CD4-positive, alpha-beta memory T cell (primary cell): ENCODE data around the gene SIPA1L3. TPM values are rescaled to one million over a fixed set of nuclear protein-coding genes. Genes with fewer than 3 reads are reported as not detected.
A peak's percentile ranks its signal among the peaks of the same experiment; 100 is the strongest.

Experiments used
- CTCF ChIA-PET: fragments of 350-600 bp; sonication (Branson Sonifier 250); formaldehyde crosslinking; loops from one replicate; lab custom pipeline; 2021; ENCODE audit warnings: inconsistent platforms; ENCODE audit not compliant: partially characterized antibody; lab: Charles Lee
- POLR2A ChIA-PET: fragments of 350-600 bp; sonication (Branson Sonifier 250); formaldehyde crosslinking; loops from one replicate; lab custom pipeline; 2021; ENCODE audit not compliant: partially characterized antibody; lab: Charles Lee
- DNase-seq, 5 donors: peaks; one replicate each; pipeline versions ENCODE4 v3.0.0 to v3.0.0-alpha.2; 2020 to 2022; ENCODE audit warnings: mixed read lengths in 1 of 5
- H3K27ac ChIP-seq: one replicate; pipeline ENCODE4 v1.7.0; 2013; ENCODE audit warnings: low read depth, low read length
- H3K27me3 ChIP-seq: 2 replicates; pipeline ENCODE4 v1.7.0; 2013; ENCODE audit warnings: mild to moderate bottlenecking, low read length, moderate library complexity; ENCODE audit not compliant: insufficient read depth
- H3K36me3 ChIP-seq: 2 replicates; pipeline ENCODE4 v1.7.0; 2013; ENCODE audit warnings: mild to moderate bottlenecking, low read length, moderate library complexity; ENCODE audit not compliant: insufficient read depth
- H3K4me1 ChIP-seq: 2 replicates; pipeline ENCODE4 v1.7.0; 2013; ENCODE audit warnings: mild to moderate bottlenecking, low read length, moderate library complexity; ENCODE audit not compliant: insufficient read depth
- H3K4me3 ChIP-seq, 2 donors: one replicate each; pipeline ENCODE4 v1.7.0; 2013; ENCODE audit warnings: low read length in 2 of 2, mild to moderate bottlenecking in 1 of 2
- H3K9me3 ChIP-seq, 2 donors: one replicate each; pipeline ENCODE4 v1.7.0; 2013; ENCODE audit warnings: low read length in 2 of 2, control low read depth in 1 of 2; ENCODE audit not compliant: control insufficient read depth in 1 of 2
- H3K27ac Mint-ChIP-seq, 7 donors: one replicate each; pipeline ENCODE4 v1.8.0; 2020 to 2021; ENCODE audit warnings: mixed read lengths in 7 of 7, mild to moderate bottlenecking in 6 of 7, inconsistent platforms in 3 of 7, moderate library complexity in 3 of 7
- H3K27me3 Mint-ChIP-seq, 2 donors: one replicate each; pipeline ENCODE4 v1.8.0; 2020 to 2021; ENCODE audit warnings: mixed read lengths in 2 of 2
- H3K36me3 Mint-ChIP-seq, 2 donors: one replicate each; pipeline ENCODE4 v1.8.0; 2020 to 2021; ENCODE audit warnings: mixed read lengths in 2 of 2, inconsistent platforms in 1 of 2, mild to moderate bottlenecking in 1 of 2
- H3K4me1 Mint-ChIP-seq, 4 donors: one replicate each; pipeline ENCODE4 v1.8.0; 2020 to 2021; ENCODE audit warnings: mixed read lengths in 4 of 4, mild to moderate bottlenecking in 1 of 4
- H3K4me3 Mint-ChIP-seq, 8 donors: one replicate each; pipeline ENCODE4 v1.8.0; 2020 to 2021; ENCODE audit warnings: mixed read lengths in 8 of 8, mild to moderate bottlenecking in 7 of 8, moderate library complexity in 6 of 8, inconsistent platforms in 3 of 8
- H3K9me3 Mint-ChIP-seq, 8 donors: one replicate each; pipeline ENCODE4 v1.8.0; 2020 to 2021; ENCODE audit warnings: mixed read lengths in 8 of 8, mild to moderate bottlenecking in 5 of 8, inconsistent platforms in 3 of 8, moderate library complexity in 1 of 8
- intact Hi-C: fragments of 100-400 bp; cut with micrococcal nuclease; formaldehyde crosslinking; loops from one replicate; pipeline ENCODE4 v1.15.1; 2023
- polyA plus RNA-seq, 2 donors: library from polyadenylated mRNA; unstranded; fragments of 300-500 nt; fragmentation: Illumina TruSeq; gene quantifications; one replicate each; pipeline ENCODE4 v1.2.3, GENCODE V29; 2021
- total RNA-seq, 2 experiments: library from RNA; stranded (reverse); gene quantifications; one replicate each; pipeline ENCODE4 v1.2.3, GENCODE V29; 2021

SIPA1L3 gene
- total and polyA plus RNA-seq, 4 experiments from 2014 or later: 0.39 to 35.0 (median 17.8) TPM

DNA sequence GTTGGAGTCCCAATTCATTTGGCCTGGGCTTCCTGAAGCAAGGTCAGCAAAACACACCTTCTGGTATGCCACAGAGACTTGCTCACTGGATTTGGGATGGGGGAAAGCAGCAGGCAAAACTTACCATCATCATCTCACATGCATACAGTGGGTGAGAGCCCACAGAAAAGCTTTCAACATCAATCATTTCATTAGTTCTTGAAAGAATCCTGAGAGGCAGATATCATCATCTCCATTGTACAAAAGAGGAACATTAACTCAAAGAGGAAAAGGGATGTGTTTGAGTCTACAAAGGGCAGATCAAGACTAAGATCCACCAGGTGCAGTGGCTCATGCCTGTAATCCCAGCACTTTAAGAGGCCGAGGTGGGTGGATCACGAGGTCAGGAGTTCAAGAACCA is 7.0 kb upstream of the SIPA1L3 start:
- CTCF ChIA-PET: interaction anchor here (0.6 to 3.7 kb wide), 8 partner anchors 149 to 1410 kb away, joined by 3 to 15 read pairs (median 4); partner anchors contain the start of gene ZNF566
- H3K27ac ChIP-seq: no peak overlapping the region

GRCh38 chr19:37902668-37903067 is 4.3 kb upstream of the SIPA1L3 start:
- Mint-ChIP-seq H3K36me3 (peaks cover 0 to 3% of the 10 kb centered on the region in 2 donors), H3K27ac (peak overlapping the region in 6 of 7 donors; percentile 23 to 73 (median 33)), H3K4me1 (peaks cover 4 to 12% (median 9%) of the 10 kb centered on the region in 4 donors), H3K9me3 (no peaks in the 10 kb centered on the region), H3K27me3 (no peaks in the 10 kb centered on the region), H3K4me3 (peak overlapping the region in 1 of 8 donors; percentile 74)
- Histone ChIP-seq H3K27ac (no peak overlapping the region), H3K9me3 (no peaks in the 10 kb centered on the region), H3K4me1 (peaks cover 6% of the 10 kb centered on the region), H3K27me3 (no peaks in the 10 kb centered on the region), H3K4me3 (no peak overlapping the region), H3K36me3 (no peaks in the 10 kb centered on the region)
- ChIA-PET CTCF (interaction anchor here (0.6 to 3.7 kb wide), 32 partner anchors 9 to 1423 kb away, joined by 3 to 18 read pairs (median 4); partner anchors contain the start of genes CATSPERG, FAM98C, PSMD8 and SPINT2), POLR2A (interaction anchor here (1.0 kb wide), 1 partner anchor 532 kb away, joined by 3 read pairs; the partner anchor contains the start of gene ZNF527)
- peak; percentile 68 to 75 (median 72) for DNase-seq
- intact Hi-C loops: loop anchor here (1.0 to 10.0 kb wide), 7 partner anchors 147 to 930 kb away; partner anchors contain the start of genes PSMD8, ZNF569 and ZNF570

More for the DNA sequence above, 7.0 kb upstream of the SIPA1L3 start:
- no peak for DNase-seq
- Mint-ChIP-seq H3K27me3 (no peaks in the 10 kb centered on the region), H3K27ac (no peak overlapping the region), H3K36me3 (no peaks in the 10 kb centered on the region), H3K9me3 (no peaks in the 10 kb centered on the region), H3K4me1 (peaks cover 0 to 3% (median 2%) of the 10 kb centered on the region in 4 donors), H3K4me3 (no peak overlapping the region)
- Histone ChIP-seq H3K9me3 (no peaks in the 10 kb centered on the region), H3K36me3 (no peaks in the 10 kb centered on the region), H3K4me3 (no peak overlapping the region), H3K27me3 (no peaks in the 10 kb centered on the region), H3K4me1 (no peaks in the 10 kb centered on the region)
- POLR2A ChIA-PET: no interaction called here
- intact Hi-C loops: loop anchor here (5.0 to 10.0 kb wide), 4 partner anchors 327 to 475 kb away; partner anchors contain the start of genes PSMD8, ZNF569 and ZNF570

DNA sequence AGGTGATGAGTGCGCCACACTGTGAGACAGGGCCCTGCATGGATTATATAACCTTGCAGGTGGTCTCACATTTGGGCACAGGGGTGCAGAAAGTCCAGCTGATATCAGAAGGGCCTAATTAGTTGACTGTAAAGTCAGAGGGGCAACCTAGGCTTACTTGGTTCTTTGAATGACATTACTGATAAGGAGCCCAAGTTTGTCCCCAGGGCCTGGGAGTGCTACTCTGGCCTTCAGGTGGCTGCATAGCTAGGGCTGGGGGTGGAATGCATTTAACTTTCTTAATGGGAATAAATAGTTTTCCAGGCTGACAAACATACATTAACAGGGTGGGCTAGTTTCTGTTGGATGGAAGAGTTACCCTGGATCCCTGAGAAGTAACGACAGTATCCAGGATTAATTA is 3.9 kb upstream of the SIPA1L3 start:
- intact Hi-C loops: loop anchor here (2.0 to 10.0 kb wide), 5 partner anchors 324 to 930 kb away; partner anchors contain the start of genes PSMD8, ZNF569 and ZNF570
- Histone ChIP-seq H3K4me1 (peaks cover 10% of the 10 kb centered on the region), H3K4me3 (no peak overlapping the region), H3K36me3 (no peaks in the 10 kb centered on the region), H3K9me3 (no peaks in the 10 kb centered on the region), H3K27ac (no peak overlapping the region), H3K27me3 (no peaks in the 10 kb centered on the region)
- ChIA-PET POLR2A (interaction anchor here (1.0 kb wide), 1 partner anchor 532 kb away, joined by 3 read pairs; the partner anchor contains the start of gene ZNF527), CTCF (interaction anchor here (0.6 to 3.7 kb wide), 25 partner anchors 9 to 600 kb away, joined by 3 to 18 read pairs (median 6); partner anchors contain the start of genes CATSPERG, FAM98C and PSMD8)
- H3K9me3 Mint-ChIP-seq: no peaks in the 10 kb centered on the region
- H3K36me3 Mint-ChIP-seq: peaks cover 0 to 4% of the 10 kb centered on the region in 2 donors
- DNase-seq: no peak
- H3K4me3 Mint-ChIP-seq: peak overlapping the region in 1 of 8 donors; percentile 74
- H3K4me1 Mint-ChIP-seq: peaks cover 5 to 16% (median 12%) of the 10 kb centered on the region in 4 donors
- peak overlapping the region in 5 of 7 donors; percentile 23 to 86 (median 37) for H3K27ac Mint-ChIP-seq
- no peaks in the 10 kb centered on the region for H3K27me3 Mint-ChIP-seq

DNA sequence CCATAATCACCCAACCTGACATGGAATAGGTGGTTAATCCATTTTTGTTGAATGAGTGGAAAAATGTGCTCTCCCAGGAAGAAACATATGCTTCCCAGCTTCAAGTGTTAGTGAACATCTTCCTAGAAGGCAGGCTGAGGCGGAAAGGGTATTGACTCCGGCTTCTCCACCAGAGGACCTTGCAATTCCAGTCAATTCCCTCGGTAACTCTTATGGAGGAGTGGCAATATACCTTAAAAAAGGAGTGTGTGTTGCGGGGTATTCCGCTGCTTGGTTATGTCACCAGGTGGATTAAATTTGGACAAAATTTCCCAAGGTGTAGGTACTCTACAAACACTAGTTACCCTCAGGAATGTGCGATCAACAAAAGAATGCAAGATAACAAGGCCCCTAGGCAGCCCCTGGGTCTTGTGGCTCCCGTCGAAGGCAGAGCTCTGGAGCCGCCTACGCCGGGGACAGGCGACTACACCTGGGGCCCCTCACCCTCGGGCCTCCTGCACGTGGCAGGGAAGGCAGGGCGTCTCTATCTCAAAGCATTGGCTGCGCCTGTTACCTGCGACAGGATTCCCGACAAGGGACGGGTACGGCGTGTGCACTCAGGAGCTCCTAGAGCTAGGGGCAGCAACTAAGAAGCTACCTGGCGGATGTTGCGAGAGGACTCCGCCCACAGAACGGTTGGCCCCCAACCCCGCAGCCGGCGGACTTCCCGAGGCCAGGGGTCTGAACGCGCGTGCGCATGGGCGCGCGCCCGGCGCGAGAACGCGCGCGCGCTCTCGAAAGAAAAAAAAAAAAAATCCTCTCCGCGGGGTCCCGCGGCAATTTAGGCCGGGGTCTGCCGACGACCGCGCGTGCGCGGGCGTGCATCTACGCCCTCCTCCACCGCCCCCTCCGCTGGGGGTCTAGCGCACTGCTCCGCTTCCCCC is 801 bp upstream of the SIPA1L3 start, which contains the start of gene WDR87:
Gene WDR87 (minus strand): TSS at position 649 of the 923 bp plus-strand sequence. CDS start 8,355 bp downstream, outside the sequence.
- peaks cover 15 to 35% (median 25%) of the 10 kb centered on the region in 4 donors for H3K4me1 Mint-ChIP-seq
- Histone ChIP-seq H3K27me3 (no peaks in the 10 kb centered on the region), H3K27ac (peak within 1 kb of the TSS; percentile 71), H3K36me3 (no peaks in the 10 kb centered on the region), H3K4me3 (peak within 1 kb of the TSS; percentile 63 to 96), H3K9me3 (no peaks in the 10 kb centered on the region), H3K4me1 (peaks cover 22% of the 10 kb centered on the region)
- ChIA-PET POLR2A (interaction anchor here (0.7 to 3.0 kb wide), 13 partner anchors 8 to 990 kb away, joined by 3 to 28 read pairs (median 5); partner anchors contain the start of genes CATSPERG, PSMD8, ZNF540 and ZNF568), CTCF (interaction anchor here (0.6 to 2.9 kb wide), 13 partner anchors 9 to 780 kb away, joined by 3 to 18 read pairs (median 4); partner anchors contain the start of genes CATSPERG, ZNF540 and ZNF571)
- peaks cover 0 to 8% of the 10 kb centered on the region in 2 donors for H3K36me3 Mint-ChIP-seq
- peak within 1 kb of the TSS; percentile 86 to 95 (median 91) for H3K27ac Mint-ChIP-seq
- intact Hi-C loops: loop anchor here (2.0 to 10.0 kb wide), 6 partner anchors 143 to 1691 kb away; partner anchors contain the start of genes KCNK6, MRPS12, PSMD8 and SARS2
- H3K9me3 Mint-ChIP-seq: no peaks in the 10 kb centered on the region
- no peaks in the 10 kb centered on the region for H3K27me3 Mint-ChIP-seq
- H3K4me3 Mint-ChIP-seq: peak within 1 kb of the TSS; percentile 92 to 96 (median 93)
- DNase-seq: peak in 4 of 5 donors; percentile 37 to 64 (median 46)

DNA sequence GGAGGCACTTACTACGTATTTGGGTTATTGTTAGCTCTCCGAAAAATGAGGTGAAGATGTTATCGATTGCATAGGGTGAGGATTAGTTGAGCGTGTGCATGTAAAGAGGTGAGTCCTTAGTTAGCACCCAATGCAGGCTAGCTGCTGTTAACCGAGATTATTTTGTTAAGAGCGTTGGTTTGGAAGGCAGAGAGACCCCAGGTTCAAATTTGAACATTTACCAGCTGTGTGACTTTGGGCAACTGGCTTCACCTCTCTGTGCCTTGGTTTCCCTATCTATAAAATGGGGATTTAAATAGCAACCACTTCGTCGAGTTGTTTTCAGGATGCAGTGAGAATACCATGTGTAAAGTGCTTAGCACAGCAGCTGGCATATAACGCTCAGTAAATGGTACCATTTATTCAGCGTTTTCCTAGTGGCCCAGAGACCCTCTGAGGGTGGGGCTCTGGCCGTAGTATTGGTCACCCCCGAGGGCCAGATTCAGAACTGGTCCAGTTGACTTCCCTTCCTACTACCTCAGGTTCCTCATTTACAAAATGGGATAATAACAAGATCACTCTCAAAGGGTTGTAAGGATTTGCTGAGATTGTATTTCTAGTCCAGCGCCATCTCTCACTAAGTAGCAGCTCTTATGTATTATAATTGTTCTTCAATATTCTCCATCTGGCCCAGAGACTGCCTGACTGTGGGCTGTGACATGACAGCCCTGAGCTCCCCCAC is 887 bp downstream of the SIPA1L3 start:
- Mint-ChIP-seq H3K27me3 (no peaks in the 10 kb centered on the region), H3K36me3 (peaks cover 0 to 8% of the 10 kb centered on the region in 2 donors), H3K9me3 (no peaks in the 10 kb centered on the region), H3K4me3 (peak overlapping the region; percentile 74 to 93 (median 78)), H3K27ac (peak overlapping the region in 4 of 7 donors; percentile 5 to 75 (median 47)), H3K4me1 (peaks cover 20 to 44% (median 29%) of the 10 kb centered on the region in 4 donors)
- Histone ChIP-seq H3K36me3 (no peaks in the 10 kb centered on the region), H3K4me1 (peaks cover 22% of the 10 kb centered on the region), H3K4me3 (peak overlapping the region; percentile 63 to 96), H3K9me3 (no peaks in the 10 kb centered on the region), H3K27me3 (no peaks in the 10 kb centered on the region), H3K27ac (peak overlapping the region; percentile 71)
- intact Hi-C loops: loop anchor here (1.0 to 10.0 kb wide), 8 partner anchors 141 to 1693 kb away; partner anchors contain the start of genes KCNK6, MRPS12, PSMD8 and SARS2
- ChIA-PET CTCF (interaction anchor here (1.1 to 2.9 kb wide), 4 partner anchors 11 to 336 kb away, joined by 3 to 9 read pairs (median 6); no protein-coding TSS in a partner anchor), POLR2A (interaction anchor here (0.9 to 3.0 kb wide), 11 partner anchors 10 to 1059 kb away, joined by 3 to 28 read pairs (median 5); partner anchors contain the start of genes FAM98C, PSMD8, SPINT2 and ZNF527)
- DNase-seq: no peak

- Mint-ChIP-seq H3K9me3 (no peaks in the 10 kb centered on the region), H3K4me3 (no peak overlapping the region), H3K36me3 (peaks cover 0 to 8% of the 10 kb centered on the region in 2 donors), H3K4me1 (peaks cover 23 to 53% (median 32%) of the 10 kb centered on the region in 4 donors), H3K27me3 (no peaks in the 10 kb centered on the region), H3K27ac (peak overlapping the region in 1 of 7 donors; percentile 59)
- ChIA-PET CTCF (no interaction called here), POLR2A (no interaction called here)
- Histone ChIP-seq H3K4me3 (no peak overlapping the region), H3K27ac (no peak overlapping the region), H3K36me3 (no peaks in the 10 kb centered on the region), H3K9me3 (no peaks in the 10 kb centered on the region), H3K4me1 (peaks cover 26% of the 10 kb centered on the region), H3K27me3 (no peaks in the 10 kb centered on the region)
- no peak for DNase-seq
- intact Hi-C loops: loop anchor here (5.0 to 10.0 kb wide), 4 partner anchors 402 to 1023 kb away; partner anchors contain the start of genes KCNK6, MRPS12, PSMD8 and SARS2
These were observed 2.7 kb downstream of the SIPA1L3 start for GRCh38 chr19:37909661-37910199.
